Measurements from ENCODE around the gene CBX4.

Gene CBX4

GRCh38 chr17:79790805-79791734 is 48.2 kb downstream of the CBX4 start:
- DNase-seq (ENCODE audit: extremely low read depth in 1 of 2, low read depth in 1 of 2), result no peak

GRCh38 chr17:79789943-79790804 is 49.1 kb downstream of the CBX4 start:
- DNase-seq (ENCODE audit: extremely low read depth in 1 of 2, low read depth in 1 of 2), result no peak

GRCh38 chr17:79788989-79789942 is 50.0 kb downstream of the CBX4 start:
- no peak for DNase-seq (ENCODE audit: extremely low read depth in 1 of 2, low read depth in 1 of 2)

GRCh38 chr17:79788455-79788854 is 50.8 kb downstream of the CBX4 start:
- DNase-seq (ENCODE audit: extremely low read depth in 1 of 2, low read depth in 1 of 2), result no peak

- DNase-seq (ENCODE audit: extremely low read depth in 1 of 2, low read depth in 1 of 2), result no peak
These were observed 52.2 kb downstream of the CBX4 start for GRCh38 chr17:79786930-79787643.

GRCh38 chr17:79785900-79786810 is 53.1 kb downstream of the CBX4 start:
- no peak for DNase-seq (ENCODE audit: extremely low read depth in 1 of 2, low read depth in 1 of 2)

- no peak for DNase-seq (ENCODE audit: extremely low read depth in 1 of 2, low read depth in 1 of 2)
These were observed 54.0 kb downstream of the CBX4 start for GRCh38 chr17:79785017-79785899.

GRCh38 chr17:79784353-79785016 is 54.8 kb downstream of the CBX4 start:
- no peak for DNase-seq (ENCODE audit: extremely low read depth in 1 of 2, low read depth in 1 of 2)

GRCh38 chr17:79783891-79784290 is 55.3 kb downstream of the CBX4 start:
- no peak for DNase-seq (ENCODE audit: extremely low read depth in 1 of 2, low read depth in 1 of 2)

All from activated CD8-positive, alpha-beta memory T cell treated with anti-CD3 and anti-CD28 coated beads for 1 hour (primary cell).